Osteoblast (primary cell): ENCODE results near the gene RB1. TPM values are rescaled to one million over a fixed set of nuclear protein-coding genes. Genes with fewer than 3 reads are reported as not detected.
"Not testable (repeated sequence)": the region's sequence is repeated elsewhere in the genome, so short reads cannot be mapped to it uniquely, and the experiment has no call there.

Experiments
- DNase-seq: peaks from one replicate; pipeline ENCODE4 v3.0.0; 2011; ENCODE audit warnings: low spot score, mixed read lengths; ENCODE audit not compliant: insufficient read length; ENCODE audit errors: missing footprints
- H2AFZ ChIP-seq: 2 replicates; pipeline ENCODE4 v1.6.0; 2011; ENCODE audit warnings: mild to moderate bottlenecking, low read length
- H3K27ac ChIP-seq: 2 replicates; pipeline ENCODE4 v1.5.1; 2011; ENCODE audit warnings: mild to moderate bottlenecking, low read depth, low read length, moderate library complexity
- H3K27me3 ChIP-seq: 2 replicates; pipeline ENCODE4 v1.6.0; 2012; ENCODE audit warnings: mild to moderate bottlenecking, control low read depth, inconsistent platforms, low read length, moderate library complexity; ENCODE audit not compliant: insufficient read depth
- H3K36me3 ChIP-seq: 2 replicates; pipeline ENCODE4 v1.5.1; 2011; ENCODE audit warnings: mild to moderate bottlenecking, low read length, control low read depth, moderate library complexity; ENCODE audit not compliant: insufficient read depth
- H3K4me1 ChIP-seq: 2 replicates; pipeline ENCODE4 v1.5.1; 2011; ENCODE audit warnings: mild to moderate bottlenecking, low read length, control low read depth, moderate library complexity; ENCODE audit not compliant: insufficient read depth
- H3K4me2 ChIP-seq: 2 replicates; pipeline ENCODE4 v1.6.0; 2011; ENCODE audit warnings: mild to moderate bottlenecking, low read length; ENCODE audit not compliant: insufficient read depth
- H3K4me3 ChIP-seq: fragments of 200-600 bp; sonication (generic); 3 replicates; pipeline ENCODE4 v1.5.1; 2012; ENCODE audit warnings: mild to moderate bottlenecking, low read length, inconsistent platforms; ENCODE audit not compliant: insufficient read depth
- H3K79me2 ChIP-seq: 2 replicates; pipeline ENCODE4 v1.6.0; 2012; ENCODE audit warnings: mild to moderate bottlenecking, low read length, control low read depth, inconsistent platforms; ENCODE audit not compliant: insufficient read depth
- H3K9me3 ChIP-seq: 2 replicates; pipeline ENCODE4 v1.5.1; 2011; ENCODE audit warnings: low read depth, low read length, control low read depth
- H4K20me1 ChIP-seq: 2 replicates; pipeline ENCODE4 v1.6.0; 2012; ENCODE audit warnings: mild to moderate bottlenecking, low read length, control low read depth; ENCODE audit not compliant: insufficient read depth
- CTCF ChIP-seq: IDR thresholded peaks from 2 replicates; pipeline ENCODE4 v1.5.1; 2011; ENCODE audit warnings: mild to moderate bottlenecking, low read depth, low read length, moderate library complexity; ENCODE audit errors: extremely low read depth
- total RNA-seq: library from RNA; depleted of rRNA; stranded (reverse); fragments of >200 nt; gene quantifications from 2 replicates; pipeline ENCODE4 v1.2.3, GENCODE V29; 2012

RB1 gene
- total RNA-seq, 1 donor: 33.3 TPM

- Histone ChIP-seq H4K20me1 (no peaks in the 10 kb centered on the region), H3K79me2 (no peaks in the 10 kb centered on the region), H3K4me2 (no peak overlapping the region), H3K27ac (no peak overlapping the region), H3K27me3 (no peaks in the 10 kb centered on the region), H3K4me3 (no peak overlapping the region), H3K9me3 (no peaks in the 10 kb centered on the region), H3K36me3 (peaks cover 4% of the 10 kb centered on the region), H3K4me1 (no peaks in the 10 kb centered on the region), H2AFZ (no peak overlapping the region)
- DNase-seq: no peak
- TF ChIP-seq CTCF: no peak
These were observed 40.7 kb downstream of the RB1 start for GRCh38 chr13:48344264-48344663.

- Histone ChIP-seq H3K27ac (no peak overlapping the region), H3K36me3 (peaks cover 12% of the 10 kb centered on the region), H4K20me1 (no peaks in the 10 kb centered on the region), H3K9me3 (no peaks in the 10 kb centered on the region), H3K4me1 (no peaks in the 10 kb centered on the region), H2AFZ (no peak overlapping the region), H3K79me2 (peaks cover 4% of the 10 kb centered on the region), H3K4me2 (no peak overlapping the region), H3K27me3 (no peaks in the 10 kb centered on the region), H3K4me3 (no peak overlapping the region)
- no peak for DNase-seq
- no peak for TF ChIP-seq CTCF
These were observed 43.0 kb downstream of the RB1 start for GRCh38 chr13:48346583-48346982.

- Histone ChIP-seq H2AFZ (no peak overlapping the region), H3K4me3 (no peak overlapping the region)
- TF ChIP-seq CTCF: no peak
These were observed 46.0 kb downstream of the RB1 start for GRCh38 chr13:48349525-48349924.

DNA sequence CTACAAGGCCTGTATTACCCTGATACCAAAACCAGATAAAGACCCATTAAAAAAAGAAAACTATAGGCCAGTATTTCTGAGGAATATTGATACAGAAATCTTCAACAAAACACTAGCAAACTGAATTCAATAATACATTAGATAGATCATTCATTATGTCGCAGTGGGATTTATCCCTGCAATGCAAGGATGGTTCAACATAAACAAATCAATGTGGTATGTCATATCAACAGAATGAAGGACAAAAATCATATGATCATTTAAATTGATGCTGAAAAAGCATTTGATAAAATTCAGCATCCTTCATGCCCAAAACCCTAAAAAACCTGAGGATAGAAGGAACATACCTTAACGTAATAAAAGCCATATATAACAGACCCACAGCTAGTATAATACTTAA lies 50.0 kb downstream of the RB1 start:
- no peak overlapping the region for H3K27ac ChIP-seq
- H3K27me3 ChIP-seq: no peaks in the 10 kb centered on the region
- no peak overlapping the region for H2AFZ ChIP-seq
- no peak overlapping the region for H3K4me3 ChIP-seq
- no peak for DNase-seq
- H4K20me1 ChIP-seq: no peaks in the 10 kb centered on the region
- no peak overlapping the region for H3K4me2 ChIP-seq
- no peak for TF ChIP-seq CTCF
- peaks cover 4% of the 10 kb centered on the region for H3K79me2 ChIP-seq
- no peaks in the 10 kb centered on the region for H3K4me1 ChIP-seq
- H3K36me3 ChIP-seq: peaks cover 12% of the 10 kb centered on the region
- H3K9me3 ChIP-seq: no peaks in the 10 kb centered on the region

More at GRCh38 chr13:48349525-48349924, 46.0 kb downstream of the RB1 start:
- Histone ChIP-seq H3K27me3 (no peaks in the 10 kb centered on the region), H4K20me1 (no peaks in the 10 kb centered on the region), H3K4me1 (no peaks in the 10 kb centered on the region), H3K4me2 (no peak overlapping the region), H3K9me3 (no peaks in the 10 kb centered on the region), H3K27ac (no peak overlapping the region), H3K79me2 (peaks cover 4% of the 10 kb centered on the region), H3K36me3 (peaks cover 12% of the 10 kb centered on the region)
- DNase-seq: no peak

GRCh38 chr13:48355524-48355923 lies 52.0 kb downstream of the RB1 start:
- not testable (repeated sequence) for H3K4me3 ChIP-seq, H3K27ac ChIP-seq, H3K4me1 ChIP-seq, H3K27me3 ChIP-seq, H3K36me3 ChIP-seq, H3K79me2 ChIP-seq, H2AFZ ChIP-seq, H4K20me1 ChIP-seq, DNase-seq, H3K9me3 ChIP-seq, H3K4me2 ChIP-seq
